Liver (tissue), 3 donors: ENCODE measurements around the gene PALM2AKAP2.

Experiments
- EGR1 ChIP-seq, 2 donors: IDR thresholded peaks; 2 replicates each; pipeline ENCODE4 v1.6.1; 2016 to 2018; ENCODE audit warnings: antibody characterized with exemption in 2 of 2, low read depth in 2 of 2
- FOXA1 ChIP-seq: IDR thresholded peaks from 2 replicates; pipeline ENCODE4 v1.6.1; 2016; ENCODE audit warnings: antibody characterized with exemption
- HNF4A ChIP-seq, 2 donors: conservative IDR thresholded peaks; 2 replicates each; pipeline ENCODE4 v1.6.1; 2016; ENCODE audit warnings: antibody characterized with exemption in 2 of 2, mild to moderate bottlenecking in 2 of 2
- JUND ChIP-seq, 2 donors: IDR thresholded peaks; 2 replicates each; pipeline ENCODE4 v1.6.1; 2016; ENCODE audit warnings: antibody characterized with exemption in 2 of 2
- NR2F2 ChIP-seq: IDR thresholded peaks from 2 replicates; pipeline ENCODE4 v1.6.1; 2016; ENCODE audit warnings: antibody characterized with exemption
- RAD21 ChIP-seq, 2 donors: IDR thresholded peaks; 2 replicates each; pipeline ENCODE4 v1.6.1; 2016; ENCODE audit warnings: antibody characterized with exemption in 2 of 2, mild to moderate bottlenecking in 2 of 2
- RXRA ChIP-seq, 2 donors: IDR thresholded peaks; 2 replicates each; pipeline ENCODE4 v1.6.1; 2017 to 2018; ENCODE audit warnings: antibody characterized with exemption in 2 of 2, mild to moderate bottlenecking in 1 of 2
- SP1 ChIP-seq: IDR thresholded peaks from 2 replicates; pipeline ENCODE4 v1.6.1; 2018; ENCODE audit warnings: antibody characterized with exemption, mild to moderate bottlenecking
- TAF1 ChIP-seq: conservative IDR thresholded peaks from 2 replicates; pipeline ENCODE4 v1.6.1; 2016; ENCODE audit warnings: antibody characterized with exemption, mild to moderate bottlenecking
- TF ChIP-seq, protein P1 (sequence below): fragments of 150-350 bp; IDR thresholded peaks from 2 replicates; pipeline ENCODE4 v1.5.1; 2017; ENCODE audit warnings: improper control_type of control experiment, low read depth, low read length; ENCODE audit not compliant: missing input control
- TF ChIP-seq, protein P2 (sequence below): IDR thresholded peaks from 2 replicates; pipeline ENCODE4 v1.6.1; 2016; ENCODE audit warnings: antibody characterized with exemption, mild to moderate bottlenecking
- TF ChIP-seq, protein P3 (sequence below): IDR thresholded peaks from 2 replicates; pipeline ENCODE4 v1.6.1; 2016; ENCODE audit warnings: antibody characterized with exemption
- donor health status: healthy.
- donor health status: healthy.

DNA sequence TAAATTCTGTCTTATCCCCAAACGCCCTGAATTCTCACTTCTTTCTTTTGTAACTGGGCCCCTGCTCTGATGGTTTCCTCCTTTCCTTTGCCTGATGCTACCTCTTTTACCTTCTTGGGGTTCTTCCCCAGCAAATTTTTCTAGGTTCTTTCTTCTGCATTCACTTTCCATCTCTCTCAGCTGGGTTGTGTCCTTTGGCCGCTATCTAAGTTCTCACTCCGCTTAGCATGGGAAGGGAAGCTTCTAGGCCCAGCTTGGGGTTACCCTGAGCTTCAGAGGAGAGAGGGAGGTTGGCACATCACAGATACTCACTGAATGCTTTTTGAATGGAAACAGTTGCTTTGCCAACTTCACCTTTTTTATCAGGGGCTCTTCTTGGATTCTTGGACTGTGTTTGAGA lies 17.0 kb downstream of the PALM2AKAP2 start:
- TF ChIP-seq, protein P1, sequence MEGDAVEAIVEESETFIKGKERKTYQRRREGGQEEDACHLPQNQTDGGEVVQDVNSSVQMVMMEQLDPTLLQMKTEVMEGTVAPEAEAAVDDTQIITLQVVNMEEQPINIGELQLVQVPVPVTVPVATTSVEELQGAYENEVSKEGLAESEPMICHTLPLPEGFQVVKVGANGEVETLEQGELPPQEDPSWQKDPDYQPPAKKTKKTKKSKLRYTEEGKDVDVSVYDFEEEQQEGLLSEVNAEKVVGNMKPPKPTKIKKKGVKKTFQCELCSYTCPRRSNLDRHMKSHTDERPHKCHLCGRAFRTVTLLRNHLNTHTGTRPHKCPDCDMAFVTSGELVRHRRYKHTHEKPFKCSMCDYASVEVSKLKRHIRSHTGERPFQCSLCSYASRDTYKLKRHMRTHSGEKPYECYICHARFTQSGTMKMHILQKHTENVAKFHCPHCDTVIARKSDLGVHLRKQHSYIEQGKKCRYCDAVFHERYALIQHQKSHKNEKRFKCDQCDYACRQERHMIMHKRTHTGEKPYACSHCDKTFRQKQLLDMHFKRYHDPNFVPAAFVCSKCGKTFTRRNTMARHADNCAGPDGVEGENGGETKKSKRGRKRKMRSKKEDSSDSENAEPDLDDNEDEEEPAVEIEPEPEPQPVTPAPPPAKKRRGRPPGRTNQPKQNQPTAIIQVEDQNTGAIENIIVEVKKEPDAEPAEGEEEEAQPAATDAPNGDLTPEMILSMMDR, result no peak
- no peak for TF ChIP-seq TAF1
- TF ChIP-seq FOXA1, result no peak
- no peak for TF ChIP-seq JUND (IDR thresholded peaks at IDR 0.05)
- TF ChIP-seq, protein P2, sequence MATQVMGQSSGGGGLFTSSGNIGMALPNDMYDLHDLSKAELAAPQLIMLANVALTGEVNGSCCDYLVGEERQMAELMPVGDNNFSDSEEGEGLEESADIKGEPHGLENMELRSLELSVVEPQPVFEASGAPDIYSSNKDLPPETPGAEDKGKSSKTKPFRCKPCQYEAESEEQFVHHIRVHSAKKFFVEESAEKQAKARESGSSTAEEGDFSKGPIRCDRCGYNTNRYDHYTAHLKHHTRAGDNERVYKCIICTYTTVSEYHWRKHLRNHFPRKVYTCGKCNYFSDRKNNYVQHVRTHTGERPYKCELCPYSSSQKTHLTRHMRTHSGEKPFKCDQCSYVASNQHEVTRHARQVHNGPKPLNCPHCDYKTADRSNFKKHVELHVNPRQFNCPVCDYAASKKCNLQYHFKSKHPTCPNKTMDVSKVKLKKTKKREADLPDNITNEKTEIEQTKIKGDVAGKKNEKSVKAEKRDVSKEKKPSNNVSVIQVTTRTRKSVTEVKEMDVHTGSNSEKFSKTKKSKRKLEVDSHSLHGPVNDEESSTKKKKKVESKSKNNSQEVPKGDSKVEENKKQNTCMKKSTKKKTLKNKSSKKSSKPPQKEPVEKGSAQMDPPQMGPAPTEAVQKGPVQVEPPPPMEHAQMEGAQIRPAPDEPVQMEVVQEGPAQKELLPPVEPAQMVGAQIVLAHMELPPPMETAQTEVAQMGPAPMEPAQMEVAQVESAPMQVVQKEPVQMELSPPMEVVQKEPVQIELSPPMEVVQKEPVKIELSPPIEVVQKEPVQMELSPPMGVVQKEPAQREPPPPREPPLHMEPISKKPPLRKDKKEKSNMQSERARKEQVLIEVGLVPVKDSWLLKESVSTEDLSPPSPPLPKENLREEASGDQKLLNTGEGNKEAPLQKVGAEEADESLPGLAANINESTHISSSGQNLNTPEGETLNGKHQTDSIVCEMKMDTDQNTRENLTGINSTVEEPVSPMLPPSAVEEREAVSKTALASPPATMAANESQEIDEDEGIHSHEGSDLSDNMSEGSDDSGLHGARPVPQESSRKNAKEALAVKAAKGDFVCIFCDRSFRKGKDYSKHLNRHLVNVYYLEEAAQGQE, result no peak
- TF ChIP-seq, protein P3, sequence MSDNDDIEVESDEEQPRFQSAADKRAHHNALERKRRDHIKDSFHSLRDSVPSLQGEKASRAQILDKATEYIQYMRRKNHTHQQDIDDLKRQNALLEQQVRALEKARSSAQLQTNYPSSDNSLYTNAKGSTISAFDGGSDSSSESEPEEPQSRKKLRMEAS, result no peak
- TF ChIP-seq NR2F2, result no peak
- no peak for TF ChIP-seq RAD21 (IDR thresholded peaks at IDR 0.05)
- no peak for TF ChIP-seq RXRA (IDR thresholded peaks at IDR 0.05)
- no peak for TF ChIP-seq SP1
- no peak for TF ChIP-seq EGR1 (IDR thresholded peaks at IDR 0.05; ENCODE audit: low read depth in 2 of 2)
- TF ChIP-seq HNF4A (conservative IDR thresholded peaks at IDR 0.05), result no peak
